NCI-H2081 treated with DMSO at 0.1 percent for 48 hours (cell line): Measurements from ENCODE around the gene FANCD2.
"Not testable (repeated sequence)": the region's sequence is repeated elsewhere in the genome, so short reads cannot be mapped to it uniquely, and the experiment has no call there.

Source experiments
- DNase-seq: peaks from one replicate; lab custom pipeline; 2025; lab: John Stamatoyannopoulos, UW

Gene FANCD2

GRCh38 chr3:10015461-10015904 is 10.8 kb upstream of the FANCD2 start:
- DNase-seq, result no peak

DNA sequence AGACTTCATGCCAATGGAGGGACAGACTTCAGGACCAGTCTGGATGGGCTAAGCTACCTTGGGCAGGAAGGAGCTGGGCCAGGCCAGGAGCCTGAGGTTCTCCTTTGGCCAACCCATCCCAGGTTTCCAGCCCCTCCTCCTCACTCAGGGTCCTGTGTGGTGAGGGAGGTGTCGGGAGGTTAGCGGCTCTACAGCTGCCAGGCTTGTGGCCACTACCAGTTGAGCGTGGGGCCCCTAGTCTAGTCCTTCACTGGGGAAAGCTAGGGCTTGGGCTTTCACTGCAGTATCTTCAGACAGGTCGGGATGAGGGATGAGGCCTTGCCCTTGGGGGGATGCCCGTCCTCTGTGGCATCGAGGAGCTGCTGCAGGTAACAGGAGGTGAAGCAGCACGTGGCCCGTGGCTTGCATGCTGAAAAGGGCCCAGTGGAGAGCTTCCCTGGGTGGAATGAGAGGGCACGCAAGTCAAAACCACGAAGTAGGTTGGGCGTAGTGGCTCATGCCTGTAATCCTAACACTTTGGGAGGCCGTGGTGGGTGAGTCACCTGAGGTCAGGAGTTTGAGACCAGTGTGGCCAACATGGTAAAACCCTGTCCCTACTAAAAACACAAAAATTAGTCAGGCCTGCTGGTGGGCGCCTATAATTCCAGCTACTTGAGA is 8.5 kb upstream of the FANCD2 start:
- DNase-seq, result no peak

- not testable (repeated sequence) for DNase-seq
Measured at GRCh38 chr3:10018806-10019205, 7.4 kb upstream of the FANCD2 start.

DNA sequence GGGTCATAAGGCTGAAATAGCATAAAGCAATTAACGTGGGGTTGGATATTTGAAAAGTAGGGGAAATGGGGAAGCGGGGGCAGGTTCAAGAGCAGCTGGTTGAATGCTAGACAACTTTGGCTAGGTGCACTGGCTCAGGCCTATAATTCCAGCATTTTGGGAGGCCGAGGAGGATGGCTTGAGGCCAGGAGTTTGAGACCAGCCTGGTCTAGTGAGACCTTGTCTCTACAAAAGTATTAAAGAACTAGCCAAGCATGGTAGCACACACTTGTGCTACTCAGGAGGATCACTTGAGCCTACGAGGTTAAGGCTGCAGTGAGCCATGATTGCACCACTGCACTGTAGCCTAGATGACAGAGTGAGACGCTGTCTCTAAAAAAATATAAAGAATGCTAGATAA is 6.9 kb upstream of the FANCD2 start:
- DNase-seq, result no peak

GRCh38 chr3:10021856-10022775 is 4.1 kb upstream of the FANCD2 start:
- DNase-seq, result no peak

DNA sequence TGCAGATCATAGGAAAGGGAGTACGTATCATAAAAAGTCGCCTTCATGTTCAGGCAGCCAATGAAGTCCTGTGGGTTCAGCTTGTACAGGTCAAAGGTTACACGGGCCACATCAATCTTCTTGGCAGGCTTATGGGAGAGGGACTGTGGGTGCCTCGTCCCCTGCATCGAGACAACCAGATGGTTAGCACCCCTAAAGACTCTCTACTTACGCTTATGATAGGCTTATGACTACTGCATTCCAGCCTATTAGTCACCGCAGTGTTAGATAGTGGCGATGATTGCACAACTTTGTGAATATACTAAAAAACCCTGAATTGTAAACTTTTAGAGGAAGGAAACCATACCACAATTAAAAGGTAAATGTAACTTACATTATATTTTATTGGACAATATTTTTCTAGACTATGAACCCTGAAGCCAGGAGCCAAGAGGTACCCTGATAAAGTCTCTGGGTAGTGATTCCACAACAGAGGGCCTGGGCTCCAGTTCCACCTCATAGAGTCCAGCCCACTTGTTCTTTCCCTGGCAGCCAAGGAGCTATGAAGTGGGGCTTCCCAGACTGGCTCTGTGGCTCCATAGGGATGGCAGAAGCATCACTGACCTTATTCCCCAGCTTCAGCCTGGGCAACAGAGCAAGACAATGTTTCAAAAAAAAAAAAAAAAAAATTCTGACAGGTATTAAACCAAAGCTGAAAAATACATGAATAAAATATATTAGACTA is 2.5 kb upstream of the FANCD2 start:
- DNase-seq, result no peak

- DNase-seq, result no peak
Measured at GRCh38 chr3:10025205-10026083, 793 bp upstream of the FANCD2 start.

- no peak for DNase-seq
Measured at GRCh38 chr3:10041034-10041433, 14.8 kb downstream of the FANCD2 start.

DNA sequence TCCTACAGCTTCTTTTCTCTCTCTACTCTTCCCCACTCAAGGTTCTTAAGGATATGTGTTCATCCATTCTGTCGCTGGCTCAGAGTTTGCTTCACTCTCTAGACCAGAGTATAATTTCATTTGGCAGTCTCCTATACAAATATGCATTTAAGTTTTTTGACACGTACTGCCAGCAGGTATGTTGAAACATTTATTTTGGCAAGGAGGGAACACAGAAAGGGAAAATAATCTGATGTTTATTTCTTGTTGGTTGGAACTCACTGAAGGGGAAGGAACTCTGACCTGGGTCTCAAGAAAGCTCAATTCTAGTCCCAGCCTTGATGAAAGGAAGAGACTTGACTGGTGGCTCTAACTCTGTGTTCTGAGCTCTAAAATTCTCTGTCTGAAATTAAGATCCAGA is 21.6 kb downstream of the FANCD2 start:
- no peak for DNase-seq

- DNase-seq, result not testable (repeated sequence)
Measured at GRCh38 chr3:10053054-10053453, 26.8 kb downstream of the FANCD2 start.

DNA sequence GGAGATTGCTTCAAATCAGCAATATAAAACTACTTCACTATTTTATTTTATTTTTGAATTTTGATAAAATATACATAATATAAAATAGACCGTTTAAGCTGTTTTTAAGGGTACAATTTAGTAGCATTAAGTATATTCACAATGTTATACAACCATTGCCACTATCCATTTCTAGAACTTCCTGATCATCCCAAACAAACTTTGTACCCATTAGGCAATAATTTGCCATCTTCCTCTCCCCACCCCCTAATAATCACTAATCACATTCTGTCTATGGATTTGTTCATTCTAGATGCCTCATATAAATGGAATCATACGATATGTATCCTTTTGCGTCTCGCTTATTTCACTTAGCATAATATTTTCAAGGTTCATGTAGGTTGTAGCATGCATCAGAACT is 28.9 kb downstream of the FANCD2 start:
- no peak for DNase-seq

DNA sequence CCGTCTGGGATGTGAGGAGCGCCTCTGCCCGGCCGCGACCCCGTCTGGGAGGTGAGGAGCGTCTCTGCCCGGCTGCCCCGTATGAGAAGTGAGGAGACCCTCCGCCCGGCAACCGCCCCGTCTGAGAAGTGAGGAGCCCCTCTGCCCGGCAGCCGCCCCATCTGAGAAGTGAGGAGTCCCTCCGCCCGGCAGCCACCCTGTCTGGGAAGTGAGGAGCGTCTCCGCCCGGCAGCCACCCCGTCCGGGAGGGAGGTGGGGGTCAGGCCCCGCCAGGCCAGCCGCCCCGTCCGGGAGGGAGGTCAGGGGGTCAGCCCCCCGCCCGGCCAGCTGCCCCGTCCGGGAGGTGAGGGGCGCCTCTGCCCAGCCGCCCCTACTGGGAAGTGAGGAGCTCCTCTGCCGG is 43.8 kb downstream of the FANCD2 start:
- DNase-seq, result not testable (repeated sequence)

DNA sequence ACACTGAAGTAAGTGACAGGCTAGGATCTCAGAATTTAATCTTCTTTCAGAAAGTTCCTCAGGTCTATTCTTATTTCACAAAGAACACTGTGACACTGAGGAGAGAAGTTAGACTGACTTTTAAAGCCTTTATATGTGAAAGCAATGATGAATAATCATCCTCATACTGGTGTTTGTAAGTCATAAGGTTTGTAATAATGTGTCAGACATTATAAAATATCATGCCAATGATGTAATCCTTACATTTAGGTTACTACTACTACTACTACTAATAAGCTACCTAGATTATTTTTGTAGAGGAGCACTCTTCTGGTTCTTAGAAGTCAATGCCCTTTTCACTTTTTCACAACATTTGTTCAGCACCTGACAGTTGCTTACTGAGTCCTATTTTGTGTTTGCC is 48.4 kb downstream of the FANCD2 start:
- no peak for DNase-seq

GRCh38 chr3:10081871-10082270 is 55.6 kb downstream of the FANCD2 start:
- no peak for DNase-seq

DNA sequence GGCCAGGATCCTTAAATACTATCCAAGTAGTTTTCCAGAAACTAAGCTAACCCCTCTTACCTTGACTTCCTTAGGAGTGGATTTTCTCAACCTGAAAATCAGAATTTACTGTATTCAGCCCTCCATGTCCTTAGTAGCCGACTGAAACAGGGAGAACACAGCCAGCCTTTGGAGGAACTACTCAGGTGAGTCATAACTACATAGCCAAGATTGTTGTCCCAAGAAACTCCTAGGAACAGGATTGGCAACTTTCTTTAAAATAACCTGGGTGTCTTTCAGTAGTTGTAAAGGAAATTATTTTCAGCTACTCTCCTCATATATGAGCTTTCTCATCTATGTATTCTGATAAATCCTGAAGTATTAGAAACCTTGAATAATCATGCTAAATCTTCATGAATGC is 59.5 kb downstream of the FANCD2 start:
- no peak for DNase-seq

DNA sequence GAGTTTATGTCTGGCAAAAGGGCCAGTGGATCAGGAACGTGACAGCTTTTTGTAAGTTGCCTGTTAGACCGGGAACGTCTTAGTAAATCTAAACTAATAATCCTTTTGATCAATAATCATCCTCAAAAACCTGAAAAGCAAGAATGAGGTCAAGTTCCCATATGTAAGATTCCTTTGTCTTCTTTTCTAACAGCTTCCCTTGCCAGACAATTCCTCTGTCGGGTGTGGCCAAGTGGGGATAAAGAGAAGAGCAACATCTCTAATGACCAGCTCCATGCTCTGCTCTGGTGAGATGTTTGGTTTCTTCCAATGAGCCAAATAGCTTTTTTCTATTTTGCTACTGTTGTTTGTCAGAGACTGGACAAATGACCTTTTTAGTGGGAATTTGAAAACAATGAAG is 62.0 kb downstream of the FANCD2 start:
- no peak for DNase-seq

DNA sequence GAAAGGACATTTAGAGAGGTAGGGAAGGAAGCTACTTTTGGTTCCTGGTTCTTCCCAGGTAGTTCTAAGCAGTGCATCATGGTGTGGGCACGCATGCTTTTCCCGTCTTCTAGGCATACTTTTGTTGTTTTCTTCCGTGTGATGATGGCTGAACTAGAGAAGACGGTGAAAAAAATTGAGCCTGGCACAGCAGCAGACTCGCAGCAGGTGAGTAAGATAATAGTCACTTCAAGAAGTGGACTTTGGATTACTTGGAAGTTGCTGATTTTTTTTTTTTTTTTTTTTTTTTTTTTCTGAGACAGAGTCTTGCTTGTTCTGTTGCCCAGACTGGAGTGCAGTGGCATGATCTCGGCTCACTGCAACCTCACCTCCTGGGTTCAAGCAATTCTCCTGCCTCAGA is 63.9 kb downstream of the FANCD2 start:
- no peak for DNase-seq

- DNase-seq, result not testable (repeated sequence)
Measured at GRCh38 chr3:10090774-10091173, 64.5 kb downstream of the FANCD2 start.

GRCh38 chr3:10091387-10091786 is 65.2 kb downstream of the FANCD2 start:
- DNase-seq, result not testable (repeated sequence)

DNA sequence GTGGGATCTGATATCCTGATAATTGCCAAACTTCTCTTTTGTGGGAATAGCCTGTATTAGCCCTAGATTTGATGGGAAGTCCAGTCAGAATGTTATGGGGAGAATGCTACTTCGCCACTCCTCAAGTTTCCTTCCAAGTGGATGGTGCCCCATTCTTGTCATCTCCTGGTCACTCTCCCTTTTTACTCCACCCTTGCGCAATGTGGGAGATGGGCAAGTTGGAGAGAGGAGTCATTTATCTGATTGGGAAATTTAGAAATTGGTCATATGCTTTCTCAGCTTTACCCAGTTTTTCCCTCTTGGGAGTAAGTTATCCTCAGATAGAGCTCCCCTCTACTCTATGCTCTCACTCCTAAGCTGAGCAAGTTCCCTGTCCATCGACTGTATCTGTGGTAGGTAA is 67.4 kb downstream of the FANCD2 start:
- DNase-seq, result no peak

GRCh38 chr3:10099041-10099440 is 72.8 kb downstream of the FANCD2 start:
- no peak for DNase-seq

DNA sequence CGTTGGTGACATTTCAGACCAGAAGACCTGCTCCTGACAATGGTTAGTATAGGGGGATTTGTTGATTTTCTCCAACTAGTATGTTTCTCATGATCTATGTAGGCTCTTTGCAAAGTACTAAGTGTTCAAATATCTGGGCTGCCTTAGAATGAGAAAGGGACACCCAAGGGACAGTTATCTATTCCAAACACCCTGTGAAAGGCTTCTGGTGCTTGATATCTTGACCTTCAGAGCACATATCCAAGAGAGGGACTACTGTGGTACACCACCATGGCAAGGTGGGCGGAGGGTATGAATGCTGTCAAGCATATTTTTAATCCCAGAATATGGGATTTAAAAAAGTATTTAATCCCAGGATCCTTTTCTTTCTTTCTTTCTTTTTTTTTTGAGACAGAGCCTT is 80.7 kb downstream of the FANCD2 start:
- no peak for DNase-seq
